K562 (cell line): Measurements from ENCODE around the gene FTSJ1. TPM values are rescaled to one million over a fixed set of nuclear protein-coding genes. Genes with fewer than 3 reads are reported as not detected.

Experiments
- ARID4B ChIP-seq: sonication (generic); formaldehyde crosslinking; IDR thresholded peaks from 2 replicates; pipeline ENCODE4 v1.8.0; 2022; ENCODE audit warnings: mild to moderate bottlenecking, missing genetic modification reagents
- ESRRA ChIP-seq: fragments of 450-650 bp; IDR thresholded peaks from 2 replicates; pipeline ENCODE4 v1.6.1; 2014; ENCODE audit warnings: low read depth, mild to moderate bottlenecking, moderate library complexity, borderline replicate concordance
- NFYB ChIP-seq: IDR thresholded peaks from 2 replicates; pipeline ENCODE4 v1.6.1; 2011; ENCODE audit warnings: mild to moderate bottlenecking, moderate library complexity; ENCODE audit not compliant: insufficient read length; ENCODE audit errors: extremely low read depth
- PHF20 ChIP-seq: fragments of 450-650 bp; IDR thresholded peaks from 2 replicates; pipeline ENCODE4 v1.6.1; 2018; ENCODE audit not compliant: partially characterized antibody
- POLR2B ChIP-seq: fragments of 450-650 bp; IDR thresholded peaks from 2 replicates; pipeline ENCODE4 v1.6.1; 2018; ENCODE audit warnings: low read depth; ENCODE audit not compliant: partially characterized antibody
- SREBF2 ChIP-seq: sonication (generic); formaldehyde crosslinking; IDR thresholded peaks from 2 replicates; pipeline ENCODE4 v1.4.0; 2020; ENCODE audit warnings: mild to moderate bottlenecking, missing genetic modification reagents
- ZNF121 ChIP-seq: sonication (generic); formaldehyde crosslinking; conservative IDR thresholded peaks from 2 replicates; pipeline ENCODE4 v1.8.0; 2022; ENCODE audit warnings: missing genetic modification reagents
- ZNF134 ChIP-seq: fragments of 250-450 bp; sonication (Bioruptor Pico); conservative IDR thresholded peaks from 2 replicates; pipeline ENCODE4 v1.4.0; 2020
- ZNF318 ChIP-seq, 2 experiments: fragments of 450-650 bp; IDR thresholded peaks; 2 replicates each; pipeline ENCODE4 v1.6.1; 2016; ENCODE audit warnings: mild to moderate bottlenecking in 2 of 2, borderline replicate concordance in 1 of 2, low read depth in 1 of 2, moderate library complexity in 1 of 2
- polyA plus RNA-seq, 8 experiments: library from polyadenylated mRNA; depleted of rRNA in 4 of 8; stranded (reverse) in 5 of 8; unstranded in 3 of 8; fragments of >200 nt; fragmentation: Nextera tagmentation in 2 of 8; fragmentation: Illumina TruSeq in 1 of 8; extraction: Ambion mirVana in 2 of 8; extraction: Trizol in 1 of 8; gene quantifications; 2 replicates each; pipeline versions ENCODE4 v1.2.1 to v1.2.3, GENCODE V29; 2011 to 2014; ENCODE audit warnings: inconsistent platforms in 1 of 8, missing spikeins in 1 of 8
- total RNA-seq, 7 experiments: library from RNA; depleted of rRNA in 6 of 7; stranded (reverse); fragments of >200 nt in 6 of 7; fragmentation: Illumina TruSeq in 2 of 7; extraction: Trizol in 2 of 7; gene quantifications; 2 replicates each; pipeline versions ENCODE4 v1.2.1 to v1.2.3, GENCODE V29; 2011 to 2021; ENCODE audit warnings: low replicate concordance in 1 of 7

The FTSJ1 gene
- total and polyA plus RNA-seq, 9 of the 15 experiments (the other 6 are each of a cell fraction or from before 2014, with no cell fraction given): 12.2 to 95.6 (median 71.6) TPM

- TF ChIP-seq ARID4B (no peak), ZNF134 (CRISPR knock-in tag) (no peak), POLR2B (peak; percentile 13), ZNF121 (no peak), NFYB (peak; percentile 29), ZNF318 (IDR thresholded peaks at IDR 0.05; ENCODE audit: borderline replicate concordance in 1 of 2, low read depth in 1 of 2) (no peak), SREBF2 (no peak), PHF20 (peak; percentile 53), ESRRA (no peak)
Measured at GRCh38 chrX:48520976-48521352, 45.0 kb downstream of the FTSJ1 start (continued).
